HepG2 (cell line): ENCODE measurements around the gene SH2D3A. TPM values are rescaled to one million over a fixed set of nuclear protein-coding genes. Genes with fewer than 3 reads are reported as not detected.

Experiments
- ATF5 ChIP-seq: sonication (generic); formaldehyde crosslinking; IDR thresholded peaks from 2 replicates; pipeline ENCODE4 v1.4.0; 2020; ENCODE audit warnings: mild to moderate bottlenecking, low read depth, missing genetic modification reagents
- CCDC6 ChIP-seq: sonication (generic); formaldehyde crosslinking; IDR thresholded peaks from 2 replicates; pipeline ENCODE4 v1.8.1; 2022; ENCODE audit warnings: mild to moderate bottlenecking, missing genetic modification reagents, moderate library complexity
- FOXA3 ChIP-seq: IDR thresholded peaks from 2 replicates; pipeline ENCODE4 v1.6.1; 2016; ENCODE audit warnings: missing genetic modification reagents, missing compliant biosample characterization
- FOXO1 ChIP-seq: sonication (generic); formaldehyde crosslinking; IDR thresholded peaks from 2 replicates; pipeline ENCODE4 v1.4.0; 2020; ENCODE audit warnings: missing genetic modification reagents
- HCFC1 ChIP-seq: fragments of 150-350 bp; IDR thresholded peaks from 2 replicates; pipeline ENCODE4 v1.6.1; 2014; ENCODE audit warnings: low read depth, low read length
- ISL2 ChIP-seq: sonication (generic); formaldehyde crosslinking; IDR thresholded peaks from 2 replicates; pipeline ENCODE4 v1.5.0; 2020; ENCODE audit warnings: missing genetic modification reagents
- NCOA1 ChIP-seq: sonication (generic); formaldehyde crosslinking; IDR thresholded peaks from 2 replicates; pipeline ENCODE4 v1.9.0; 2021; ENCODE audit warnings: missing genetic modification reagents
- PPARG ChIP-seq: conservative IDR thresholded peaks from 2 replicates; pipeline ENCODE4 v1.6.1; 2016; ENCODE audit warnings: missing biosample characterization, missing genetic modification reagents
- PTBP1 ChIP-seq: fragments of 200-400 bp; formaldehyde crosslinking; IDR thresholded peaks from 2 replicates; pipeline ENCODE4 v1.6.1; 2018; ENCODE audit warnings: low read length, low read depth; ENCODE audit not compliant: poor library complexity, severe bottlenecking
- SALL1 ChIP-seq: sonication (generic); formaldehyde crosslinking; IDR thresholded peaks from 2 replicates; pipeline ENCODE4 v1.8.0; 2022; ENCODE audit warnings: mild to moderate bottlenecking, missing genetic modification reagents
- SCMH1 ChIP-seq: sonication (generic); formaldehyde crosslinking; IDR thresholded peaks from 2 replicates; pipeline ENCODE4 v1.9.0; 2021; ENCODE audit warnings: missing genetic modification reagents, mild to moderate bottlenecking, borderline replicate concordance
- SNRNP70 ChIP-seq: fragments of 200-400 bp; formaldehyde crosslinking; IDR thresholded peaks from 2 replicates; pipeline ENCODE4 v1.6.1; 2017; ENCODE audit warnings: mild to moderate bottlenecking, low read depth, low read length, moderate library complexity
- SRSF9 ChIP-seq: fragments of 200-400 bp; formaldehyde crosslinking; IDR thresholded peaks from 2 replicates; pipeline ENCODE4 v1.6.1; 2018; ENCODE audit warnings: borderline replicate concordance, mild to moderate bottlenecking, low read depth, low read length; ENCODE audit not compliant: insufficient read depth, poor library complexity, severe bottlenecking
- TERF1 ChIP-seq: sonication (generic); formaldehyde crosslinking; IDR thresholded peaks from 2 replicates; pipeline ENCODE4 v1.8.0; 2022; ENCODE audit warnings: mild to moderate bottlenecking, missing genetic modification reagents, moderate library complexity
- THAP11 ChIP-seq: IDR thresholded peaks from 2 replicates; pipeline ENCODE4 v1.6.1; 2016; ENCODE audit warnings: missing biosample characterization, missing genetic modification reagents
- YEATS2 ChIP-seq: sonication (generic); formaldehyde crosslinking; IDR thresholded peaks from 2 replicates; pipeline ENCODE4 v1.4.0; 2020; ENCODE audit warnings: missing genetic modification reagents, borderline replicate concordance
- ZBTB7A ChIP-seq: sonication (generic); formaldehyde crosslinking; IDR thresholded peaks from 2 replicates; pipeline ENCODE4 v1.8.0; 2022; ENCODE audit warnings: mild to moderate bottlenecking, missing genetic modification reagents
- ZFP36L2 ChIP-seq: sonication (generic); formaldehyde crosslinking; IDR thresholded peaks from 2 replicates; pipeline ENCODE4 v1.4.0; 2020; ENCODE audit warnings: missing genetic modification reagents
- ZFY ChIP-seq: sonication (generic); formaldehyde crosslinking; IDR thresholded peaks from 2 replicates; pipeline ENCODE4 v1.4.0; 2020; ENCODE audit warnings: missing genetic modification reagents
- ZNF264 ChIP-seq: sonication (generic); formaldehyde crosslinking; IDR thresholded peaks from 2 replicates; pipeline ENCODE4 v1.4.0; 2020; ENCODE audit warnings: missing genetic modification reagents
- ZNF350 ChIP-seq: sonication (generic); formaldehyde crosslinking; IDR thresholded peaks from 2 replicates; pipeline ENCODE4 v1.4.0; 2020; ENCODE audit warnings: mild to moderate bottlenecking, low read depth, missing genetic modification reagents, borderline replicate concordance
- ZNF547 ChIP-seq: sonication (generic); formaldehyde crosslinking; IDR thresholded peaks from 2 replicates; pipeline ENCODE4 v1.5.1; 2020; ENCODE audit warnings: mild to moderate bottlenecking, missing genetic modification reagents
- ZNF574 ChIP-seq: sonication (generic); formaldehyde crosslinking; IDR thresholded peaks from 2 replicates; pipeline ENCODE4 v1.4.0; 2020; ENCODE audit warnings: missing genetic modification reagents
- ZNF580 ChIP-seq: IDR thresholded peaks from 2 replicates; pipeline ENCODE4 v1.6.1; 2016; ENCODE audit warnings: low read depth, borderline replicate concordance
- ZNF788 ChIP-seq: sonication (generic); formaldehyde crosslinking; IDR thresholded peaks from 2 replicates; pipeline ENCODE4 v1.5.0; 2020; ENCODE audit warnings: mild to moderate bottlenecking, missing genetic modification reagents, borderline replicate concordance
- ZSCAN20 ChIP-seq: sonication (generic); formaldehyde crosslinking; IDR thresholded peaks from 2 replicates; pipeline ENCODE4 v1.4.0; 2020; ENCODE audit warnings: missing genetic modification reagents, mild to moderate bottlenecking, borderline replicate concordance
- polyA plus RNA-seq, 8 experiments: library from polyadenylated mRNA; depleted of rRNA in 3 of 8; stranded (reverse) in 7 of 8; unstranded in 1 of 8; fragments of >200 nt; fragmentation: Illumina TruSeq in 4 of 8; extraction: Trizol in 4 of 8; gene quantifications; 2 replicates each; pipeline versions ENCODE4 v1.2.1 to v1.2.3, GENCODE V29; 2011 to 2016; ENCODE audit warnings: low read depth in 4 of 8, missing spikeins in 1 of 8, mixed read lengths in 1 of 8; ENCODE audit not compliant: insufficient read depth in 1 of 8
- total RNA-seq, 5 experiments: library from RNA; depleted of rRNA; stranded (reverse); fragments of >200 nt; fragmentation: Illumina TruSeq; extraction: Trizol; gene quantifications; 2 replicates each; pipeline ENCODE4 v1.2.3, GENCODE V29; 2016; ENCODE audit warnings: low read depth in 1 of 5

SH2D3A gene
- total and polyA plus RNA-seq, 2 of the 13 experiments (the other 11 are each of a cell fraction or from before 2014, with no cell fraction given) = 1.0 to 2.2 TPM

GRCh38 chr19:6737873-6738786 is 29.1 kb downstream of the SH2D3A start (continued):
- TF ChIP-seq CCDC6 (CRISPR knock-in tag) = no peak
- TF ChIP-seq FOXO1 = peak; percentile 51
- TF ChIP-seq SRSF9 = no peak
- TF ChIP-seq SALL1 (CRISPR knock-in tag) = peak; percentile 47
- TF ChIP-seq ZNF547 = peak; percentile 75; the same call in 1 of the 2 replicates
- TF ChIP-seq THAP11 = peak; percentile 97
- peak; percentile 16; the same call in 1 of the 2 replicates for TF ChIP-seq ZNF788 (CRISPR knock-in tag)
- no peak for TF ChIP-seq ZFP36L2 (CRISPR knock-in tag)
- peak; percentile 76 for TF ChIP-seq ZFY (CRISPR knock-in tag)
- TF ChIP-seq PPARG (CRISPR knock-in tag) = peak; percentile 62; the same call in 1 of the 2 replicates
- TF ChIP-seq NCOA1 (CRISPR knock-in tag) = peak; percentile 49; the same call in 1 of the 2 replicates
- TF ChIP-seq SCMH1 (CRISPR knock-in tag) = no peak
- TF ChIP-seq ZNF580 (CRISPR knock-in tag) = no peak
- no peak for TF ChIP-seq PTBP1
- peak; percentile 96 for TF ChIP-seq HCFC1
- TF ChIP-seq ZNF574 = peak; percentile 69
- peak; percentile 85 for TF ChIP-seq ZNF350
- no peak for TF ChIP-seq SNRNP70
- no peak for TF ChIP-seq YEATS2 (CRISPR knock-in tag)
- peak; percentile 82 for TF ChIP-seq FOXA3
- peak; percentile 87 for TF ChIP-seq ZNF264 (CRISPR knock-in tag)
- TF ChIP-seq ISL2 (CRISPR knock-in tag) = peak; percentile 65
- peak; percentile 94 for TF ChIP-seq ZBTB7A (CRISPR knock-in tag)
- TF ChIP-seq ATF5 (CRISPR knock-in tag) = no peak
- no peak for TF ChIP-seq ZSCAN20 (CRISPR knock-in tag)
- TF ChIP-seq TERF1 = no peak
